Stromal cell of bone marrow (primary cell): ENCODE measurements around the gene NOCT.
"Not testable (repeated sequence)": the region's sequence is repeated elsewhere in the genome, so short reads cannot be mapped to it uniquely, and the experiment has no call there.

ENCODE experiments used
- DNase-seq: peaks from one replicate; pipeline ENCODE4 v3.0.0-alpha.2; 2012; ENCODE audit warnings: low read depth

NOCT gene, protein sequence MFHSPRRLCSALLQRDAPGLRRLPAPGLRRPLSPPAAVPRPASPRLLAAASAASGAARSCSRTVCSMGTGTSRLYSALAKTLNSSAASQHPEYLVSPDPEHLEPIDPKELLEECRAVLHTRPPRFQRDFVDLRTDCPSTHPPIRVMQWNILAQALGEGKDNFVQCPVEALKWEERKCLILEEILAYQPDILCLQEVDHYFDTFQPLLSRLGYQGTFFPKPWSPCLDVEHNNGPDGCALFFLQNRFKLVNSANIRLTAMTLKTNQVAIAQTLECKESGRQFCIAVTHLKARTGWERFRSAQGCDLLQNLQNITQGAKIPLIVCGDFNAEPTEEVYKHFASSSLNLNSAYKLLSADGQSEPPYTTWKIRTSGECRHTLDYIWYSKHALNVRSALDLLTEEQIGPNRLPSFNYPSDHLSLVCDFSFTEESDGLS

GRCh38 chr4:139015269-139015947, at the start of gene NOCT:
TSS of gene NOCT (plus strand) at chr4:139015781. CDS start at chr4:139015982, 201 bp downstream.
- DNase-seq, result peak; percentile 71

DNA sequence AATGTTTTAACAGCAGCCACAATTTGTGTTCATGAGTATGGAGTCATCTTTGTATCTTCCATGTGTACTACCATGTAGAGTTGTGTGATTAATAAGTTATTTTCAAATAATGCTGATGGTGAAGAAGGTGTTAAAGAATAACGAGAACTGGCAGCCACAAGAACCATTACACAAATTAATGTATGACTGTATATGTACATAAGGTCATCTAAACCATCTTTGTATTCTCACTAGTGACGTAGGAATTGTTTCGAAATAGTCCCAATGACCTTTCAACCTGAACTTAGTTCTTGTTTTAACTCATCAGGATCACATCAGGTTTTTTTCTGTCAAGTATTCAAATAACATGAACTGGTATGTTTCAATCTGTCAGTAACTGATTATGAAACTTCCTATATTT, 48.3 kb upstream of the NOCT start:
- no peak for DNase-seq

- DNase-seq, result no peak
These were observed 42.4 kb upstream of the NOCT start for GRCh38 chr4:138972956-138973801.

GRCh38 chr4:138975225-138975624, 40.4 kb upstream of the NOCT start:
- DNase-seq, result no peak

- no peak for DNase-seq
These were observed 39.1 kb upstream of the NOCT start for GRCh38 chr4:138976526-138976925.

DNA sequence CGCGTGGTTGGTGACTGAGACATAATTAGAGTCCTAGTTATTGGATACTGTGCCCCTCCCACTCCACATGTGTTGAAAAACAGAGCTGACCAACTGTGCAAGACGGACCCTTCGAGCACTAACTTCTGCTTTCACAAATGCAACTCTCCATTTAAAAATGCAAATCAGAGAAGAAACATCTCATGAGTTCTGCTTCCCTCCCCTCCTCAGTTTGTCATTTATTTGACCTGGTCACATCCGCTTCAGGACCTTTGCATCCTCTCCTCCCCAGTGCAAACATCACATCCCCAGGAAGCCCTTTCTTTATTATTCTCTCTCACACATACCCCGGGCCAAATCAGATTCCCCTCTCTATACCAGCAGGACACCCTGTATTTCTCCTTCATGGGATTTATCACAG, 38.1 kb upstream of the NOCT start:
- DNase-seq, result no peak

GRCh38 chr4:138978028-138978585, 37.5 kb upstream of the NOCT start:
- DNase-seq, result no peak

DNA sequence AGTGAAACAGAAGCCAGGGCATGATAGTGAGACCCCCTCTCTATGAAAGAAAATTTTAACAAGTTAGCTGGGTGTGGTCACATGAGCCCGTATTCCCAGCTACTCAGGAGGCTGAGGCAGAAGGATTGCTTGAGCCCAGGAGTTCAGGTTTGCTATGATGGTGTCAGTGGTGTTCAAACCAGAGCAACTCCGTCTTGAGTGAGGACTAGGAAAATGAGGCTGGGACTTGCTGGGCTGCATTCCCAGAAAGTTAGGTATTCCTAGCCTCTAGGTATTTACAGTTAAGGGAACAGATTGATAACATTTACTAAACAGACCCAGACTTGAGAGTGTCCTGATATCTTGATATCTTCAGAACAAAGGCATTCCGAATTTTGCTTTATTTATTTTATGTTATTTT, 37.0 kb upstream of the NOCT start:
- no peak for DNase-seq

- no peak for DNase-seq
These were observed 35.8 kb upstream of the NOCT start for GRCh38 chr4:138979742-138980141.

DNA sequence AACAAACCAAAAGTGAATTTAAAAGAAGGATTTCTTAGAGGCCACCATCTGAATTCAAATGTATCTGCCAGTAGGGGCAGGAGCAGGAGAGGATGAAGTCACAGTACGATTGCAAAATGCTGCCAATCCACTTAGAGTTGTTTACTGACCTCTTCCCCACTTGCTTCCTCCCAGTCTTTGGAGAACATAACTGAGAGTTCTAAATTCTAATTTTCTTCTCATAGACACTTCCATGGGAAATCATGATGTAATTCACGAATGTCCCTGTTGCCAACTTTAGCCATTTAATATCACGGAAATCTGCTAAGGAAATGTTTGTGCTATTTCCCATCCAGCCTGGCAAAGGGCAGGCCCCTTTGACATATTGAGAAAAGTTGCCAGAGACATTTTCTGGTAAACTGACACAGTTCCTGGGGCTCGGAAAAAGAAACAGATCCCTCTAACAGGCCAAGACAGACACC, 33.6 kb upstream of the NOCT start:
- peak; percentile 72 for DNase-seq

DNA sequence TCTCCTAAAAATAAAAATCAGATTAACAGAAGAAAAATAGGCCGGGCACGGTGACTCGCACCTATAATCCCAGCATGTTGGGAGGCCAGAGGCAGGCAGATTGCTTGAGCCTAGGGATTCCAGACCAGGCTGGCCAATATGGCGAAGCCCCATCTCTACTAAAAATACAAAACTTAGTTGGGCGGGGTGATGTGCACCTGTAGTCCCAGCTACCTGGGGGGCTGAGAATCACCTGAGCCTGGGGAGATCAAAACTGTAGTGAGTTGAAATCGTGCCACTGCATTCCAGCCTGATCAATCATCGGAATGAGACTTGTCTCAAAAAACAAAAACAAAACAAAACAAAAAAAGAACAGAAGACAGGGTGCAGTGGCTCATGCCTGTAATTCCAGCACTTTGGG, 32.8 kb upstream of the NOCT start:
- no peak for DNase-seq

DNA sequence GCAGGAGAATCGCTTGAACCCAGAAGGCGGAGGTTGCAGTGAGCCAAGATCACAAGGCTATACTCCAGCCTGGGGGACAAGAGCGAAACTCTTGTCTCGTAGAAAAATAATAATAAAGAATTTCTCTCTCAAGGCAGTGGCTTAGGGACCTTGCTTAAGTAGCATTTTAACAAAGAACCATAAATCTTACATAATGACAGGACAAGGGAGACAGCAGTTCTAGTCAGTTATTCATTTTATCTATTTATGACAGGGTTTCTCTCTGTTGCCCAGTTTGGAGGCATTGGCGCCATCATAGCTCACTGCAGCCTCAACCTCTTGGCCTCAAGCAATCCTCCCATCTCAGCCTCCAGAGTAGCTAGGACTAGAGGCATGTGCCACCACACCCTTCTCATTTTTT, 31.9 kb upstream of the NOCT start:
- no peak for DNase-seq

GRCh38 chr4:138984647-138985046, 30.9 kb upstream of the NOCT start:
- no peak for DNase-seq

GRCh38 chr4:138992676-138993075, 22.9 kb upstream of the NOCT start:
- DNase-seq, result no peak

DNA sequence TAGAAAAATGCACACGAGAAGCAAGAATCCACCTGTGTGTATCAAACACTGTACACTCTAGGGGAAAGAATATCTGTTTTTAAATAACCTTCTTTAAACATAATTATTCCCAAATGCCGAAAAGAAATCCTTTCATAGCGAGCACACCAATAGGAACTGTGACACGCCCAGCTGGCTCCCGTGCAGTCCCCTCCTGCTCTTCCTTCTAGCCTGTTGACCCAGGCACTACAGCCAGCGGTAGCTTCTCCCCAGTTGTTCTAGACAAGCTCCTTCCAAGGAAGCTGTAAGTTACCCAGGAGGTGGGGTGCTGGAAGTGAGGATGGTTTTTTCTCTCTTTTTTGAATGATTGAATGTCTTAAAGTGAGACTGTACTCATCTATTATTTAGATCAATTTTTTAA, 19.5 kb upstream of the NOCT start:
- no peak for DNase-seq

DNA sequence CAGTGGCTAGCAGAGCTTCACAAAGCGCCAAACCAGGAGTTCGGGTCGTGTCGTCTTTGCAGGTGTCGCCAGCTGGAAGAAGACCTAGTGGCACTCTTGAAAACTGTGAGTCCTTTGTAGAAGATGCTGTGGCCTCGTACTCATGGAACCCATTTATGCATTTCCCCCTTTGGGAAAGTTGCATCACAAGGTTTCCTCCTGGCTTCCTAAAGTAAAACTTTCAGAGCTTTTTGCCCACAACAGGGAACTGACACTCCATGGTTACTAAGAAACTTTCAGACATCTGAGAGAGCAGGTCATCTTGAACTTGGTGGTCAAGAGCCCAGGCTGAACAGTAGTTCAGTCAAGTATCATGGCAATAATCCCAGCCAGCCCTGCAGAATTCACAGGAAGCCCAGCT, 15.9 kb upstream of the NOCT start:
- DNase-seq, result no peak

DNA sequence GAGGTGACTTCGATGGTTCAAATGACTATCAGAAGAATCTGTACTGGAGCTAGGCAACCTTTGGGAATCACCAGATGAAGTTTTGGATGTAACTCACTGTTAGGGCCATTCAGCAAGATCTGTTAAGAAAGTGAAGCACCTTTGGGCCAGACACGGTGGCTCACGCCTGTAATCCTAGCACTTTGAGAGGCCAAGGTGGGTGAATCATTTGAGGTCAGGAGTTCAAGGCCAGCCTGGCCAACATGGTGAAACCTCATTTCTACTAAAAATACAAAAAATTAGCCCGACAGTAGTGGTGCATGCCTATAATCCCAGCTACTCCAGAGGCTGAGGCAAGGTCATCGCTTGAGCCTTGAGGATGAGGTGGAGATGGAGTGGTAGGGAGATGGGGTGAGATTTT, 15.4 kb upstream of the NOCT start:
- DNase-seq, result not testable (repeated sequence)

DNA sequence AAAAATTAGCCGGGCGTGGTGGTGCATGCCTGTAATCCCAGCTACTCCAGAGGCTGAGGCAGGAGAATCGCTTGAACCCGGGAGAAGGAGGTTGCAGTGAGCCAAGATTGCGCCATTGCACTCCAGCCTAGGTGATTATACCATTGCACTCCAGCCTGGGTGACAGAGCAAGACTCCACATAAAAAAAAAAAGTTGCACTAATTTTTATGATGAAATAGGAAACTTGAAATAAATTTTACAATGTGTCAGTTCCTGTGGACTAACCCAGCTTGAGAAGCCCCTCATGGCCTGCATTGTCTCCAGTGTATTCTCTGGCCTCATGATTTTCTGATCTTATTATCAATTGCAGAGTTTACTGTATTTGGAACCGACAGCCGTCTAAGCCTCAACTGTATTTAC, 14.2 kb upstream of the NOCT start:
- DNase-seq, result not testable (repeated sequence)

- DNase-seq, result not testable (repeated sequence)
These were observed 11.9 kb upstream of the NOCT start for GRCh38 chr4:139003668-139004067.

GRCh38 chr4:139005774-139006173, 9.8 kb upstream of the NOCT start:
- DNase-seq, result no peak

- no peak for DNase-seq
These were observed 7.9 kb upstream of the NOCT start for GRCh38 chr4:139007640-139008039.

GRCh38 chr4:139008278-139008677, 7.3 kb upstream of the NOCT start:
- not testable (repeated sequence) for DNase-seq
